Panc1 (cell line): ENCODE measurements around the gene OR13G1. TPM values are rescaled to one million over a fixed set of nuclear protein-coding genes. Genes with fewer than 3 reads are reported as not detected.

Source experiments
- ATAC-seq: fragments of 200-7000 bp; cut with Tn5 transposase; 2 replicates; pipeline ENCODE4 v1.9.1; 2020; ENCODE audit warnings: mild to moderate bottlenecking, moderate library complexity
- BruUV-seq: library from RNA; stranded (reverse); fragments of 400-500 nt; replicated peaks from 2 replicates; lab custom pipeline; 2021; lab: Mats Ljungman, UMichigan
- CTCF ChIA-PET: fragments of 300-600 bp; sonication (Branson Sonifier 250); formaldehyde crosslinking; loops from one replicate; lab custom pipeline; 2022; ENCODE audit warnings: antibody characterized with exemption; lab: Charles Lee
- POLR2A ChIA-PET: fragments of 300-600 bp; sonication (Branson Sonifier 250); formaldehyde crosslinking; loops from one replicate; lab custom pipeline; 2022; ENCODE audit warnings: antibody characterized with exemption; lab: Charles Lee
- DNase-seq: peaks from one replicate; pipeline ENCODE4 v3.0.0-alpha.2; 2010; ENCODE audit warnings: low read depth, low spot score
- H3K27ac ChIP-seq: 2 replicates; pipeline ENCODE4 v1.5.1; 2011; ENCODE audit warnings: mild to moderate bottlenecking, low read length, inconsistent platforms
- H3K27me3 ChIP-seq: fragments of 200-500 bp; sonication (Bioruptor generic); 2 replicates; pipeline ENCODE4 v1.6.0; 2014; ENCODE audit warnings: low read length, inconsistent platforms; ENCODE audit not compliant: control insufficient read depth, insufficient read depth
- H3K36me3 ChIP-seq: fragments of 200-500 bp; sonication (Bioruptor generic); 2 replicates; pipeline ENCODE4 v1.5.1; 2014; ENCODE audit warnings: inconsistent platforms, mild to moderate bottlenecking, low read length, moderate library complexity; ENCODE audit not compliant: control insufficient read depth, insufficient read depth
- H3K4me1 ChIP-seq: 2 replicates; pipeline ENCODE4 v1.5.1; 2011; ENCODE audit warnings: inconsistent platforms, mild to moderate bottlenecking, low read length, moderate library complexity; ENCODE audit not compliant: control insufficient read depth, insufficient read depth
- H3K4me3 ChIP-seq, 2 experiments: 2 replicates each; pipeline ENCODE4 v1.5.1; 2011 to 2012; ENCODE audit warnings: low read depth in 2 of 2, low read length in 2 of 2, mild to moderate bottlenecking in 2 of 2, inconsistent platforms in 1 of 2, moderate library complexity in 1 of 2
- H3K9me3 ChIP-seq: fragments of 200-500 bp; sonication (Bioruptor generic); 2 replicates; pipeline ENCODE4 v1.5.1; 2014; ENCODE audit warnings: low read depth, mild to moderate bottlenecking, inconsistent platforms, low read length, moderate library complexity; ENCODE audit not compliant: control insufficient read depth, insufficient read depth
- POLR2AphosphoS5 ChIP-seq: IDR thresholded peaks from 2 replicates; pipeline ENCODE4 v1.6.1; 2012; ENCODE audit warnings: mild to moderate bottlenecking, low read depth, low read length, moderate library complexity
- REST ChIP-seq, 2 experiments: IDR thresholded peaks; 2 replicates each; pipeline ENCODE4 v1.6.1; 2011 to 2012; ENCODE audit warnings: low read depth in 2 of 2, control low read depth in 1 of 2, low read length in 1 of 2, mild to moderate bottlenecking in 1 of 2, moderate library complexity in 1 of 2; ENCODE audit not compliant: insufficient read depth in 1 of 2
- SIN3A ChIP-seq: IDR thresholded peaks from 2 replicates; pipeline ENCODE4 v1.6.1; 2012; ENCODE audit warnings: low read depth, mild to moderate bottlenecking, low read length, moderate library complexity, borderline replicate concordance; ENCODE audit not compliant: insufficient read depth
- TCF7L2 ChIP-seq: IDR thresholded peaks from 2 replicates; pipeline ENCODE4 v1.6.1; 2011; ENCODE audit warnings: mild to moderate bottlenecking, low read depth, low read length, inconsistent platforms
- in situ Hi-C: cut with HindIII; loops from 2 replicates; pipeline ENCODE4 v1.10.0; 2016; ENCODE audit warnings: low sequenced_read_pairs, low pct_unique_long_range_greater_than_20kb
- intact Hi-C: fragments of 100-400 bp; cut with micrococcal nuclease; formaldehyde crosslinking; loops from one replicate; pipeline ENCODE4 v1.10.0; 2022; ENCODE audit not compliant: unreplicated experiment
- total RNA-seq: library from RNA; stranded (reverse); gene quantifications from one replicate; pipeline ENCODE4 v1.2.1, GENCODE V29; 2021; ENCODE audit not compliant: unreplicated experiment
- TF ChIP-seq, protein P1 (sequence below): fragments of 450-650 bp; IDR thresholded peaks from 2 replicates; pipeline ENCODE4 v1.5.1; 2017; ENCODE audit warnings: mild to moderate bottlenecking

OR13G1 gene
- total RNA-seq, 1 experiment from 2014 or later = not detected

DNA sequence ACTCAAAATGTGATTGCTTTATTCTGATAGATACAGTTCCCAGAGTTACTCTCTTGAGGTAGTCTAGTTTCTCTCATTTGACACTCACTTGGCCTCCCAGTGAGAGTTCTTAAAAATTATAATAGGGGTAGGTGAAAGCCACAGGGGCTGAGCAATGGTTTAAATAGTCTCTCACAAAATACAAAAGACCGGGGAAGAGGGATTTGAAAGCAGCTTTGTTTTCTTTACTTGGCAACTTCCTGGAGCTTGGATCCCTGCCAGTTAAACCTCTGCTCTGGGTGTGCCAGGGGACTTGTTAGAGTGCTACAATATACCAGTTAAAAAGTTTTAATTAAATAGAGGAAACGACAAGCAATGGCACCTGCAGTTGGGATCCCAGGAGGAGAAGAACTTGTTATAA is 31.7 kb downstream of the OR13G1 start:
- H3K36me3 ChIP-seq = no peaks in the 10 kb centered on the region
- ATAC-seq = no peak
- in situ Hi-C loops = no loop called here
- CTCF ChIA-PET = no interaction called here
- no peak overlapping the region for H3K27ac ChIP-seq
- intact Hi-C loops = no loop called here
- DNase-seq = no peak
- H3K4me1 ChIP-seq = no peaks in the 10 kb centered on the region
- BruUV-seq = no TSS peak
- H3K27me3 ChIP-seq = no peaks in the 10 kb centered on the region
- no peaks in the 10 kb centered on the region for H3K9me3 ChIP-seq
- H3K4me3 ChIP-seq = no peak overlapping the region
- TF ChIP-seq POLR2AphosphoS5 (no peak), TCF7L2 (no peak), REST (IDR thresholded peaks at IDR 0.05; ENCODE audit: insufficient read depth in 1 of 2, low read depth in 2 of 2, low read length in 1 of 2) (no peak), SIN3A (no peak)
- POLR2A ChIA-PET = no interaction called here

GRCh38 chr1:247646867-247647266 is 32.7 kb downstream of the OR13G1 start:
- no peak for DNase-seq
- ChIA-PET CTCF (no interaction called here), POLR2A (no interaction called here)
- H3K36me3 ChIP-seq = no peaks in the 10 kb centered on the region
- ATAC-seq = no peak
- H3K4me3 ChIP-seq = no peak overlapping the region
- no peaks in the 10 kb centered on the region for H3K27me3 ChIP-seq
- no peak overlapping the region for H3K27ac ChIP-seq
- BruUV-seq = no TSS peak
- TF ChIP-seq, protein P1, sequence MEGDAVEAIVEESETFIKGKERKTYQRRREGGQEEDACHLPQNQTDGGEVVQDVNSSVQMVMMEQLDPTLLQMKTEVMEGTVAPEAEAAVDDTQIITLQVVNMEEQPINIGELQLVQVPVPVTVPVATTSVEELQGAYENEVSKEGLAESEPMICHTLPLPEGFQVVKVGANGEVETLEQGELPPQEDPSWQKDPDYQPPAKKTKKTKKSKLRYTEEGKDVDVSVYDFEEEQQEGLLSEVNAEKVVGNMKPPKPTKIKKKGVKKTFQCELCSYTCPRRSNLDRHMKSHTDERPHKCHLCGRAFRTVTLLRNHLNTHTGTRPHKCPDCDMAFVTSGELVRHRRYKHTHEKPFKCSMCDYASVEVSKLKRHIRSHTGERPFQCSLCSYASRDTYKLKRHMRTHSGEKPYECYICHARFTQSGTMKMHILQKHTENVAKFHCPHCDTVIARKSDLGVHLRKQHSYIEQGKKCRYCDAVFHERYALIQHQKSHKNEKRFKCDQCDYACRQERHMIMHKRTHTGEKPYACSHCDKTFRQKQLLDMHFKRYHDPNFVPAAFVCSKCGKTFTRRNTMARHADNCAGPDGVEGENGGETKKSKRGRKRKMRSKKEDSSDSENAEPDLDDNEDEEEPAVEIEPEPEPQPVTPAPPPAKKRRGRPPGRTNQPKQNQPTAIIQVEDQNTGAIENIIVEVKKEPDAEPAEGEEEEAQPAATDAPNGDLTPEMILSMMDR = no peak
- TF ChIP-seq TCF7L2 (no peak), POLR2AphosphoS5 (no peak), REST (IDR thresholded peaks at IDR 0.05; ENCODE audit: insufficient read depth in 1 of 2, low read depth in 2 of 2, low read length in 1 of 2) (no peak), SIN3A (no peak)
- in situ Hi-C loops (no loop called here), intact Hi-C loops (no loop called here)
- H3K4me1 ChIP-seq = no peaks in the 10 kb centered on the region
- no peaks in the 10 kb centered on the region for H3K9me3 ChIP-seq
